Hematopoietic multipotent progenitor cell treated with erythropoietin and hydrocortisone succinate and interleukin-3 and kit ligand, for 15 days (in vitro differentiated cells): ENCODE data around the gene DNAJC16.
A peak's percentile ranks its signal among the peaks of the same experiment; 100 is the strongest.
"Not testable (repeated sequence)": the region's sequence is repeated elsewhere in the genome, so short reads cannot be mapped to it uniquely, and the experiment has no call there.

Experiments
- DNase-seq: peaks from one replicate; pipeline ENCODE4 v3.0.0-alpha.2; 2015; ENCODE audit warnings: low spot score

DNAJC16 gene

GRCh38 chr1:15583016-15583706, 56.5 kb downstream of the DNAJC16 start:
- no peak for DNase-seq

- DNase-seq: no peak
Measured at GRCh38 chr1:15584489-15585363, 58.1 kb downstream of the DNAJC16 start, which contains the start of gene AGMAT. Gene AGMAT (minus strand): TSS chr1:15585051. CDS start chr1:15584967, 84 bp downstream.

- no peak for DNase-seq
Measured at GRCh38 chr1:15592285-15592684, 65.6 kb downstream of the DNAJC16 start.

- DNase-seq: no peak
Measured at GRCh38 chr1:15595809-15596617, 69.4 kb downstream of the DNAJC16 start.

- no peak for DNase-seq
Measured at GRCh38 chr1:15598436-15598835, 71.8 kb downstream of the DNAJC16 start.

- DNase-seq: peak; percentile 97
Measured at GRCh38 chr1:15603050-15603965, 76.7 kb downstream of the DNAJC16 start.

GRCh38 chr1:15603966-15604282, 77.3 kb downstream of the DNAJC16 start:
- not testable (repeated sequence) for DNase-seq

GRCh38 chr1:15604400-15604799, 77.8 kb downstream of the DNAJC16 start:
- not testable (repeated sequence) for DNase-seq

- DNase-seq: no peak
Measured at GRCh38 chr1:15605398-15606383, 79.0 kb downstream of the DNAJC16 start.

- no peak for DNase-seq
Measured at GRCh38 chr1:15609631-15610030, 83.0 kb downstream of the DNAJC16 start.

GRCh38 chr1:15610167-15610566, 83.5 kb downstream of the DNAJC16 start:
- no peak for DNase-seq

GRCh38 chr1:15616373-15617172, 89.9 kb downstream of the DNAJC16 start:
- no peak for DNase-seq

GRCh38 chr1:15617173-15618076, 90.8 kb downstream of the DNAJC16 start, which contains the start of gene DDI2:
Gene DDI2 (plus strand): TSS chr1:15617458. CDS start chr1:15617671, 213 bp downstream.
- DNase-seq: peak; percentile 93

GRCh38 chr1:15618077-15618654, 91.5 kb downstream of the DNAJC16 start:
- peak; percentile 49 for DNase-seq

GRCh38 chr1:15618655-15619525, 92.2 kb downstream of the DNAJC16 start:
- no peak for DNase-seq

- DNase-seq: peak; percentile 51
Measured at GRCh38 chr1:15620155-15620545, 93.5 kb downstream of the DNAJC16 start.
